Thymus (tissue), 11 donors: ENCODE results near the gene HS6ST3. TPM values are rescaled to one million over a fixed set of nuclear protein-coding genes. Genes with fewer than 3 reads are reported as not detected.
A peak's percentile ranks its signal among the peaks of the same experiment; 100 is the strongest.

ENCODE experiments used
- DNase-seq, 9 donors: peaks; one replicate each; pipeline ENCODE4 v3.0.0-alpha.2; 2013; ENCODE audit warnings: low spot score in 9 of 9, low read depth in 6 of 9, missing footprints in 1 of 9
- H3K27ac ChIP-seq, 2 donors: one replicate each; pipeline ENCODE4 v1.5.1; 2013; ENCODE audit warnings: control low read depth in 1 of 2, low read depth in 1 of 2, low read length in 1 of 2, mild to moderate bottlenecking in 1 of 2, moderate library complexity in 1 of 2
- H3K27me3 ChIP-seq, 2 donors: one replicate each; pipeline ENCODE4 v1.5.1; 2013; ENCODE audit warnings: low read length in 1 of 2; ENCODE audit not compliant: control insufficient read depth in 2 of 2, insufficient read depth in 1 of 2
- H3K36me3 ChIP-seq, 2 donors: one replicate each; pipeline ENCODE4 v1.5.1; 2013; ENCODE audit warnings: low read length in 1 of 2, mild to moderate bottlenecking in 1 of 2, moderate library complexity in 1 of 2; ENCODE audit not compliant: control insufficient read depth in 2 of 2, insufficient read depth in 2 of 2
- H3K4me1 ChIP-seq, 2 donors: one replicate each; pipeline ENCODE4 v1.5.1; 2013; ENCODE audit warnings: low read length in 2 of 2; ENCODE audit not compliant: control insufficient read depth in 2 of 2, insufficient read depth in 2 of 2
- H3K4me3 ChIP-seq, 2 donors: one replicate each; pipeline ENCODE4 v1.5.1; 2013; ENCODE audit warnings: low read length in 2 of 2, control low read depth in 1 of 2, mild to moderate bottlenecking in 1 of 2
- H3K9me3 ChIP-seq, 2 donors: one replicate each; pipeline ENCODE4 v1.5.1; 2013; ENCODE audit warnings: low read length in 1 of 2, mild to moderate bottlenecking in 1 of 2; ENCODE audit not compliant: control insufficient read depth in 2 of 2, insufficient read depth in 1 of 2
- WGBS: extraction: QIAGEN DNeasy Blood & Tissue Kit; methylation state at CpG from one replicate; pipeline ENCODE4 v1.1.7; 2013; 5-methylcytosine and 5-hydroxymethylcytosine counted together
- polyA plus RNA-seq: library from polyadenylated mRNA; stranded (reverse); fragments of 200-250 nt; gene quantifications from one replicate; pipeline ENCODE4 v1.2.3, GENCODE V29; 2013
- total RNA-seq: library from RNA; stranded (reverse); fragments of 120-200 nt; gene quantifications from one replicate; pipeline ENCODE4 v1.2.4, GENCODE V29; 2013
- donor health status: healthy.

The HS6ST3 gene
- total and polyA plus RNA-seq, 2 donors: 0.05 to 0.07 TPM

- WGBS: 90% methylated on average over 2 of the region's 2 CpGs
Measured at GRCh38 chr13:96203471-96203870, 113.6 kb downstream of the HS6ST3 start.

GRCh38 chr13:96214824-96215445, 125.0 kb downstream of the HS6ST3 start:
- Histone ChIP-seq H3K27ac (no peak overlapping the region), H3K4me3 (no peak overlapping the region), H3K9me3 (no peaks in the 10 kb centered on the region), H3K27me3 (no peaks in the 10 kb centered on the region), H3K36me3 (no peaks in the 10 kb centered on the region), H3K4me1 (no peaks in the 10 kb centered on the region)
- no peak for DNase-seq
- 79% methylated on average over 11 of the region's 11 CpGs for WGBS

More at GRCh38 chr13:96203471-96203870, 113.6 kb downstream of the HS6ST3 start:
- Histone ChIP-seq H3K27me3 (no peaks in the 10 kb centered on the region), H3K4me3 (no peak overlapping the region), H3K9me3 (no peaks in the 10 kb centered on the region), H3K36me3 (no peaks in the 10 kb centered on the region), H3K27ac (no peak overlapping the region), H3K4me1 (no peaks in the 10 kb centered on the region)
- no peak for DNase-seq

- Histone ChIP-seq H3K27ac (no peak overlapping the region), H3K9me3 (no peaks in the 10 kb centered on the region), H3K36me3 (no peaks in the 10 kb centered on the region), H3K27me3 (no peaks in the 10 kb centered on the region), H3K4me3 (no peak overlapping the region), H3K4me1 (no peaks in the 10 kb centered on the region)
- DNase-seq: no peak
- 90% methylated on average over 6 of the region's 6 CpGs for WGBS
Measured at GRCh38 chr13:96216543-96216942, 126.6 kb downstream of the HS6ST3 start.

- DNase-seq: no peak
- no peak overlapping the region for H3K4me3 ChIP-seq
- no peaks in the 10 kb centered on the region for H3K9me3 ChIP-seq
- no peaks in the 10 kb centered on the region for H3K36me3 ChIP-seq
- no peaks in the 10 kb centered on the region for H3K4me1 ChIP-seq
- WGBS: 77% methylated on average over 4 of the region's 4 CpGs
- H3K27me3 ChIP-seq: no peaks in the 10 kb centered on the region
- no peak overlapping the region for H3K27ac ChIP-seq
Measured at GRCh38 chr13:96218475-96218874, 128.6 kb downstream of the HS6ST3 start.

GRCh38 chr13:96221471-96221870, 131.6 kb downstream of the HS6ST3 start:
- Histone ChIP-seq H3K36me3 (no peaks in the 10 kb centered on the region), H3K27ac (no peak overlapping the region), H3K4me3 (no peak overlapping the region), H3K4me1 (no peaks in the 10 kb centered on the region), H3K9me3 (no peaks in the 10 kb centered on the region), H3K27me3 (no peaks in the 10 kb centered on the region)
- no peak for DNase-seq

- Histone ChIP-seq H3K36me3 (no peaks in the 10 kb centered on the region), H3K4me3 (no peak overlapping the region), H3K9me3 (no peaks in the 10 kb centered on the region), H3K27me3 (no peaks in the 10 kb centered on the region), H3K4me1 (no peaks in the 10 kb centered on the region), H3K27ac (no peak overlapping the region)
- WGBS: 89% methylated on average over 5 of the region's 5 CpGs
- no peak for DNase-seq
Measured at GRCh38 chr13:96223231-96223630, 133.3 kb downstream of the HS6ST3 start.

- no peaks in the 10 kb centered on the region for H3K27me3 ChIP-seq
- peak in 1 of 9 donors; percentile 1 for DNase-seq
- 32% methylated on average over 2 of the region's 2 CpGs for WGBS
Measured at GRCh38 chr13:96229356-96229755, 139.4 kb downstream of the HS6ST3 start.

GRCh38 chr13:96238241-96238640, 148.3 kb downstream of the HS6ST3 start:
- Histone ChIP-seq H3K27me3 (no peaks in the 10 kb centered on the region), H3K27ac (no peak overlapping the region), H3K4me1 (no peaks in the 10 kb centered on the region), H3K4me3 (no peak overlapping the region), H3K36me3 (no peaks in the 10 kb centered on the region), H3K9me3 (no peaks in the 10 kb centered on the region)
- 93% methylated on average over 5 of the region's 5 CpGs for WGBS
- no peak for DNase-seq

More at GRCh38 chr13:96229356-96229755, 139.4 kb downstream of the HS6ST3 start:
- Histone ChIP-seq H3K4me3 (no peak overlapping the region), H3K4me1 (no peaks in the 10 kb centered on the region), H3K27ac (no peak overlapping the region), H3K9me3 (no peaks in the 10 kb centered on the region), H3K36me3 (no peaks in the 10 kb centered on the region)

GRCh38 chr13:96238861-96239260, 149.0 kb downstream of the HS6ST3 start:
- Histone ChIP-seq H3K4me3 (no peak overlapping the region), H3K9me3 (no peaks in the 10 kb centered on the region), H3K4me1 (no peaks in the 10 kb centered on the region), H3K27ac (no peak overlapping the region), H3K36me3 (no peaks in the 10 kb centered on the region), H3K27me3 (no peaks in the 10 kb centered on the region)
- DNase-seq: no peak
- WGBS: 88% methylated on average over 5 of the region's 5 CpGs
